OCI-LY1 (cell line): ENCODE data around the gene CMTR1.

Experiments
- H2AFZ ChIP-seq: fragments of 200-600 bp; sonication (generic), shearing (Covaris generic); 2 replicates; pipeline ENCODE4 v1.6.0; 2014; ENCODE audit warnings: antibody characterized with exemption, mild to moderate bottlenecking, low read length
- H3F3A ChIP-seq: fragments of 200-600 bp; sonication (generic), shearing (Covaris generic); 2 replicates; pipeline ENCODE4 v1.6.0; 2014; ENCODE audit warnings: mild to moderate bottlenecking, antibody characterized with exemption, low read length, moderate library complexity; ENCODE audit not compliant: insufficient read depth
- H3K27ac ChIP-seq: fragments of 200-600 bp; sonication (generic); 2 replicates; pipeline ENCODE4 v1.5.1; 2014; ENCODE audit warnings: low read length, mixed run types, mild to moderate bottlenecking, low read depth; ENCODE audit not compliant: poor library complexity, severe bottlenecking
- H3K27me3 ChIP-seq: fragments of 200-600 bp; sonication (generic); 2 replicates; pipeline ENCODE4 v1.6.0; 2014; ENCODE audit warnings: antibody characterized with exemption, mild to moderate bottlenecking, low read length, moderate library complexity; ENCODE audit not compliant: insufficient read depth
- H3K36me3 ChIP-seq: fragments of 200-600 bp; sonication (generic); 2 replicates; pipeline ENCODE4 v1.6.1; 2014; ENCODE audit warnings: mild to moderate bottlenecking, antibody characterized with exemption, low read length, moderate library complexity, mixed read lengths; ENCODE audit not compliant: insufficient read depth
- H3K4me1 ChIP-seq: fragments of 200-600 bp; sonication (generic); 2 replicates; pipeline ENCODE4 v1.5.1; 2014; ENCODE audit warnings: mild to moderate bottlenecking, low read length, moderate library complexity; ENCODE audit not compliant: insufficient read depth, severe bottlenecking
- H3K4me2 ChIP-seq: fragments of 200-600 bp; sonication (generic), shearing (Covaris generic); 2 replicates; pipeline ENCODE4 v1.6.1; 2014; ENCODE audit warnings: low read length
- H3K4me3 ChIP-seq: fragments of 200-600 bp; sonication (generic); 2 replicates; pipeline ENCODE4 v1.5.1; 2014; ENCODE audit warnings: low read length, low read depth, mild to moderate bottlenecking, mixed read lengths; ENCODE audit not compliant: poor library complexity, severe bottlenecking
- H3K79me2 ChIP-seq: fragments of 200-600 bp; shearing (Covaris generic); 2 replicates; pipeline ENCODE4 v1.6.1; 2016; ENCODE audit warnings: mixed run types, low read length, mixed read lengths; ENCODE audit not compliant: insufficient read depth
- H3K9ac ChIP-seq: fragments of 200-600 bp; sonication (generic), shearing (Covaris generic); 2 replicates; pipeline ENCODE4 v1.6.1; 2014; ENCODE audit warnings: mild to moderate bottlenecking, low read length, mixed read lengths
- H3K9me2 ChIP-seq: fragments of 200-600 bp; sonication (generic), shearing (Covaris generic); 2 replicates; pipeline ENCODE4 v1.6.1; 2014; ENCODE audit warnings: low read depth, mild to moderate bottlenecking, low read length, mixed read lengths
- H3K9me3 ChIP-seq: fragments of 200-600 bp; shearing (Covaris generic); 2 replicates; pipeline ENCODE4 v1.6.1; 2014; ENCODE audit warnings: low read length, mixed read lengths
- H4K20me1 ChIP-seq: fragments of 200-600 bp; sonication (generic), shearing (Covaris generic); 2 replicates; pipeline ENCODE4 v1.6.0; 2016; ENCODE audit warnings: mild to moderate bottlenecking, low read length; ENCODE audit not compliant: insufficient read depth
- CTCF ChIP-seq: fragments of 200-600 bp; sonication (generic), shearing (Covaris generic); IDR thresholded peaks from 2 replicates; pipeline ENCODE4 v1.5.1; 2017; ENCODE audit warnings: mild to moderate bottlenecking, antibody characterized with exemption, low read length, moderate library complexity, mixed read lengths
- EZH2 ChIP-seq: fragments of 200-600 bp; sonication (generic), shearing (Covaris generic); IDR thresholded peaks from 2 replicates; pipeline ENCODE4 v1.8.0; 2017; ENCODE audit warnings: borderline replicate concordance, mixed run types, mild to moderate bottlenecking, antibody characterized with exemption, low read length, moderate library complexity, mixed read lengths

Gene CMTR1

DNA sequence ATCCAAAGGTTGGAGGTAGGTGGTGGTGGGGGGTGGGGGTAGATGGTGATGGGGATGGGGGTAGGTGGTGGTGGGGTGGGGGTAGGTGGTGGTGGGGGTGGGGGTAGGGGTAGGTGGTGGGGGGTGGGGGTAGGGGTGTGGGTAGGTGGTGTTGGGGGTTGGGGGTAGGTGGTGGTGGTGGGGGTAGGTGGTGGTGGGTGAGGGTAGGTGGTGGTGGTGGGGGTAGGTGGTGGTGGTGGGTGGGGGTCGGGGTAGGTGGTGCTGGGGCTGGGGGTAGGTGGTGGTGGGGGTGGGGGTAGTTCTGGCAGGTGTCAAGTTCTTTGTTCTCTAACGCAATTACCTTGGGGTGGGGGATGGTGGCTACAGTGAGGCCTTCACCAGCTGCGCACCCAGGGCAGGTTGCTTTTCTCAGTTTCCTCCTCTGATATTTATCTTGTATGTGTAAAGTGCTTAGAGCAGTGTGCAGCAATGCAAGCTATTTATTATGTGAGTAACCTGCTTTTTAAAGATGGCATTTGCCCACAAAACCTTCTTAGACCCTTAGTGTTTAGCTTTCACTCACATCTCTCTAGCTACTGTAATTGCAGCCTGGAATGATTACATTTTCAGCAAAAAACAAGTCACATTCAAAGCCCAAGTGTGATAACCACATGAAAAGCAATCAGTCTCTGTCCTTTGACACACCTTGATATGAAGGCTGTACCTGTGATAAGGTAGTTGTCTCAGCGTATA is 74.8 kb downstream of the CMTR1 start:
- Histone ChIP-seq H3K9me3 (no peaks in the 10 kb centered on the region), H3K4me2 (no peak overlapping the region), H3K27me3 (peaks cover 4% of the 10 kb centered on the region; the same call in 1 of the 2 replicates), H3K4me3 (no peak overlapping the region), H3K79me2 (no peaks in the 10 kb centered on the region), H2AFZ (no peak overlapping the region), H3K9ac (no peak overlapping the region), H3K36me3 (no peaks in the 10 kb centered on the region), H4K20me1 (no peaks in the 10 kb centered on the region), H3F3A (no peaks in the 10 kb centered on the region), H3K9me2 (no peaks in the 10 kb centered on the region), H3K27ac (no peak overlapping the region), H3K4me1 (peaks cover 15% of the 10 kb centered on the region)
- TF ChIP-seq CTCF = no peak
- TF ChIP-seq EZH2 = no peak

- H3K27me3 ChIP-seq = peaks cover 4% of the 10 kb centered on the region; the same call in 1 of the 2 replicates
- no peak overlapping the region for H3K27ac ChIP-seq
- no peaks in the 10 kb centered on the region for H3K79me2 ChIP-seq
- H3K9me2 ChIP-seq = no peaks in the 10 kb centered on the region
- H3K9me3 ChIP-seq = no peaks in the 10 kb centered on the region
- TF ChIP-seq CTCF (no peak), EZH2 (no peak)
- H3K9ac ChIP-seq = no peak overlapping the region
- no peak overlapping the region for H3K4me3 ChIP-seq
- no peak overlapping the region for H2AFZ ChIP-seq
- no peaks in the 10 kb centered on the region for H3F3A ChIP-seq
- H3K4me2 ChIP-seq = no peak overlapping the region
- no peaks in the 10 kb centered on the region for H3K36me3 ChIP-seq
- H3K4me1 ChIP-seq = no peaks in the 10 kb centered on the region
- H4K20me1 ChIP-seq = no peaks in the 10 kb centered on the region
Observed at GRCh38 chr6:37511201-37511600, 78.2 kb downstream of the CMTR1 start.

GRCh38 chr6:37511910-37512399 is 78.9 kb downstream of the CMTR1 start:
- TF ChIP-seq EZH2 (no peak), CTCF (no peak)

More at GRCh38 chr6:37511910-37512399, 78.9 kb downstream of the CMTR1 start:
- Histone ChIP-seq H3K9ac (no peak overlapping the region), H3K9me3 (no peaks in the 10 kb centered on the region), H3K4me1 (no peaks in the 10 kb centered on the region), H3K9me2 (no peaks in the 10 kb centered on the region), H2AFZ (no peak overlapping the region), H3K27ac (no peak overlapping the region), H3K4me3 (no peak overlapping the region), H3F3A (no peaks in the 10 kb centered on the region), H3K79me2 (no peaks in the 10 kb centered on the region), H4K20me1 (no peaks in the 10 kb centered on the region), H3K4me2 (no peak overlapping the region), H3K27me3 (peaks cover 4% of the 10 kb centered on the region; the same call in 1 of the 2 replicates), H3K36me3 (no peaks in the 10 kb centered on the region)
